GM19328 (cell line): ENCODE data around the gene FARSB.

Experiments
- ATAC-seq: cut with Tn5 transposase; IDR thresholded peaks from one replicate; pipeline ENCODE4 v1.9.1; 2021; ENCODE audit warnings: mild to moderate bottlenecking, moderate library complexity; ENCODE audit not compliant: unreplicated experiment

FARSB gene

DNA sequence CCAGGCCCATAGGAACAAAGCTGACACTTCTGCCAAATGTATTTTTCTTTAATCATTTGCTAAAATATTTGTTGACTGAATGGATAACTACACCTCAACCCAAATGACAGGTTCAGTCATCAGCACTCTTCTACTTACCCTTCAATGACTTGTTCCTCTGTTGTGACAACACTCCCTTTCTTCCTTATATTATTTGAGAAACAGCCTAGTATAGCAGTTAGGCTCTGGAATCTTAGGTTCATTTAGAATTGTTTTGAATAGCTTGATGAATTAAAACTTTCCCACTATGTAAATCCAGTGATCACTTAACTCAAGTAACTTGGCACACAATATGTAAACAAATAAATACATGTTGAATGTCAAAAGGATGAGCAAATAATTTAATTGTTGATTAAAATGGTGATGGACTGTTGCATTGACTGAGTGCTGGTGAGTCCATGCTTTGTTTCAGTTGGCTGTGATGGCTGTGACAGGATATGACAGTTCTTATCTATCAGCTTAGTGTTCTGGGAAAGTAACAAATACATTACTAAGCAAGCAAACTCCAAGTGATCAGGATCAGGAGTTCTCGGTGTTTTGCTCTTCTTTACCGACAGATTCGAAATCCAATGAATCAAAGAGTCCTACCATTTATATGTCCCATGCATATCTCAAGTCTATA lies 12.7 kb upstream of the FARSB start:
- ATAC-seq = no peak

DNA sequence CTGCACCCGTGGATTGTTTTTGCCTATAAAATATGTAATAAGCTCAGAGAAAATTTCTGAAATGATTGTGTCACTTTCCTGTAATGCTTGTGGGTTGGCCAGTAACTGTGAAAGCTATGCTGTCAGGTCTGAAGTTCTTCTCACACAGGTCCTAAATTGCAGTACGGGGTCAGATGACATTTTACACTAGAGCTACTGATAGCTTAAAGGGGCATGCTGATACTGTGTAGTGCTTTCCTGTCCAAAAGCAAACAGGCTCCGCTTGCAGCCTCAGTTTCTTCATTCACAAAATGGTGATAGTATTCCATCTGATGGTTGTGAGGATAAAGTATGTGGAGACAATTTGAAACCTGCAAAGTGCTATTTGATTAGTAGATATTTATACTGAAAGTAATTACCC lies 7.6 kb upstream of the FARSB start:
- ATAC-seq = no peak

DNA sequence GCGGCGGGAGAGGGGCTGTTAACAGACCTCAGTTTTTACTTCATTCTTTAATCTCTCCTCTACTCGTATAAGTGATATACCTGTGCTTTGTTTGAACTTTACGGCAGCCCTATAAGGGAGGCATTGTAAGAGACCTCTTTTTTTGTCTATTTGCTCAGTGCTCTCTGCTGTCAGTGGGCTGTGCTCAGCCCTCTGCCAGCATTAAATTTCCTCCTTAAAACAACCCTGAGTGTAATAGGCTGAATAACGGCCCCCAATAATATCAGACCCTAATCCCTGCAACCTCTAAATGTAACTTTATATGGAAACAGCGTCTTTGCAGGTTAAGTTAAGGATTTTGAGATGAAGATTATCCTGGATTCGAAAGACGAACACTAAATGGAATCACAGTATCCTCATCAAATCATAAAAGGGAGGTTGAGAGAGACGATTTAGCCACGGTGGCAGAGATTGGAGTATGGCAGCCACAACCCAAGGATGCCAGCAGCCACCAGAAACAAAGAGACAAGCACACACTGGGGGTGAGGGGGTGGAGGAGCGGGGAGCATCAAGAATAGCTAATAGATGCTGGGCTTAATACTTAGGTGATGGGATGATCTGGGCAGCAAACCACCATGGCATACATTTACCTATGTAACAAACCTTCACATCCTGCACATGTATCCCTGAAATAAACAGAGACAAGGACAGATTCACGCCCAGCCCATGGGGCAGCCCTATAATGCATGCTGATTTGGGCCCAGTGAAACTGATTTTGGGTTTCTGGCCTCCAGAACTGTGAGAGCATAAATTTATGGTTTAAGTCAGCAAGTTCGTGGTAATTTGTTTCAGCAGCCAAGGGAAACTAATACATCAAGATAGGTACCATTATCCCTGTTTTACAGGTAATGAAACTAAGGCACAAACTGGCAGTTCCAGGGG lies 894 bp upstream of the FARSB start:
- ATAC-seq = peak; percentile 27

DNA sequence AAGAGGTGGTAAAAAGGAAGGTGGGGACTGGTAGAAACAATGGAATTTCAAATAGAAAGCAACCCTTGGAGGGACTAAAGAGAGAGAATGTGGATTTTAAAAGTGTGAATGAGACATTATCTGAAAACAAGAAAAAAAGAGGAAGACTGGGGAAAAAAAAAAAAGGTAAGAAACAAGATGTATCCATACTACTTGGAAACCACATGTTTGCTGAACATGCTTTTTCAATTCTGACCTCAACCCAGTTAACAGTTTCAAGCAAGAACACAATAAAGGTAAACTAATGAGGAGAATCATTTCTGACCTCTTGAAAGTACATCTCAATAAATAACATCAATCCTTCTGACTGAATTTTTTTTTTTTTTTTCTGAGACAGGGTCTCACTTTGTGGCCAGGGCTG lies 2.6 kb downstream of the FARSB start:
- ATAC-seq = no peak

DNA sequence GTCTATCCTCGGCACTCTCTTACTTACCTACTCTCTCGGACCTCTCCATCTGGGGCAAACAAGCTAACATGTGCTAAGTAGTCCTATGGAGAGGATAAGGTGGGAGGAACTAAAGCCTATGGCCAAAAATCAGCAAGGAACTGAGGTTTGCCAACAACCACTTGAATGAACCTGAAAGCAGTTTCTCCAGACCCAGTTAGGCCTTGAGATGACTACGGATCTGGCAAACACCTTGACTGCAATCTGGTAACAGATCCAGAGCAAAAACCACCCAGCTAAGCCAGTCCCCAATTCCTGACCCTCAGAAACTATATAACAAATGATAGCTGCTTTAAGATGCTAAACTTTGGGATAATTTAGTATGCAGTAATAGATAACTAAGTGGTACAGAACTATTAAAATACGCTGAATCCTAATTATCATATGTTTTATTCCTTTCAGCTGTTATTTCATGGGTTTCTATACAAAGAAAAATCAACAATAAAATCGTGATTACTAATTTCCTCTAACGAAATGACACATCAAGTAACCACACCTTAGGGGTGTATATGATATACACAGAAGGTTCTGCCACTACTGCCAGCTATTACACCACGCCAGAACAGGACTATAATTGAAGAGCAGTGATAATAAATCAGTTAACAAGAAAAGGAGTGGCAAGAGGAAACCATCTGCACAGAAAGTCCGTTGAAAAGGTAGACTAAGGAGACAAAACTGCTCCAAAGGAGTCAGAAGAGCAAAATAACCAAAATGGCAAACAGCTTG lies 3.2 kb downstream of the FARSB start:
- no peak for ATAC-seq

- no peak for ATAC-seq
Measured at GRCh38 chr2:222651718-222652418, 4.0 kb downstream of the FARSB start.

GRCh38 chr2:222649801-222650200 lies 6.1 kb downstream of the FARSB start:
- ATAC-seq = no peak

- ATAC-seq = no peak
Measured at GRCh38 chr2:222646008-222646407, 9.9 kb downstream of the FARSB start.

DNA sequence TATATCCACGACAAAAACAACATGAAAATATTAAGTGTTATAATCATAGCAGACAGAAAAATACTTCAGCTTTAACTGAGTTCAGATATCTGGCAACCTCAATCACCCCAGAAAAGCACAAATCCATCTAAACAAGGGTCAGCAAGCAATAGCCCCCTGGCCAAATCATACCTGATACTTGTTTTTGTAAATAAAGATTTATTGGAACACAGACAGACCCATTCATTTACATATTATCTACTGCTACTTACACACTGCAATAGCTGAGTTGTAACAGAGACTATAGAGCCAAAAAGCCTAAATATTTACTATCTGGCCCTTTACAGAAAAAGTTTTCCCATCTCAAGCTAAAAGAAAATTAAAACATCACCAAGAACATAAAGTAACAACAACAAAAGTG lies 12.8 kb downstream of the FARSB start:
- no peak for ATAC-seq

DNA sequence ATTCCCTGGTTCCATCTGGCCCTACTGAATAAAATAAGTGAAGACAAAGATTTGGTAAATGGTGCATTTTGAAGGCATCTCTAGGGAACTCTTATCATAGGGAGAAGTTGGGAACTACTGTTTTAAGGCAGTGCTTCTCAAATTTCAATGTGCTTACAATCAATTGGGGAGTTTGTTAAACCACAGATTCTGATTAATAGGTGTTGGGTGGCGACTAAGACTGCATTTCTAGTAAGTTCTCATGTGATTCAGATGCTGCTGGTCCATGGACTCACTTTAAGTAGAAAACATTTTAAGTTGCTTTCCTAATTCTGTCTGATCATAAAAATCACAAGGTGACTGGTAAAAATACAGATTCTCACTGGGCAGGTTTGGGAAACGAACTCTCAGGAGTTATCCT lies 14.6 kb downstream of the FARSB start:
- ATAC-seq = no peak

- ATAC-seq = no peak
Measured at GRCh38 chr2:222637067-222637466, 18.8 kb downstream of the FARSB start.

DNA sequence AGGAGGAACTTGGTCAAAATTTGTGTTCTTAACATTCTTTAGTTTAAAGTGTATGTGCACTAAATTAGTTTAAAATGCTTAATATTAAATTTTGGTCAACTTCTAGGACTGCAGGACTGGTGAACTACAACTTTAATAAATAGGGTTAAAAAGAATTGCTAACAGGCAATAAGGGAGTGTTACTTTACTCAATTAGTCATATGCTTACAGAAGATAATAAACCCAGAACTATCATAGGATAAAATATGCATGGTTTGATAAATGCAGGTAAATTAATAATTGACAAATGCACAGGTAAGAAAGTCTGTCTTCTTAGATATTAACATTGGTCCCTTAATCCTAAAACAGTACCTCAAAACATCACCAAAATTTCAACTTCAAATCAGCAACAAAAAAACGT lies 20.6 kb downstream of the FARSB start:
- no peak for ATAC-seq

DNA sequence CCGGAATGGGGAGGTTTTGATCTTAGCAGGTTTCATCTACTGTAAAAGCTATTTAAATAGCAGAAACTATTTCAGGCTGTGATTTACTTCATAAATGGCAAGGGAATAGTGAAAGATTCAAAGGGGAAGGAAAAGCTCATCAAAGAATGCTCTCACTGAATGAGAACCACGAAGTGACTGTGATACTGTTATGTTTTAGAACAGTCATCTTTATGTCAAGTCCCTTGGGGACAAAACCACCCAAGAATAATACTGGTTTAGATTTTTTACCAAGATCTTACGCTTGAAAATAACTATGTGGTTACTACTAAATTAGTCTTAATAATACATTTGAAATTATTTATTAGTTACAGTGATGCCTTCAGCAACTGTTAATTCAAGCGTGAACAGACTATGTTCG lies 28.1 kb downstream of the FARSB start:
- no peak for ATAC-seq

DNA sequence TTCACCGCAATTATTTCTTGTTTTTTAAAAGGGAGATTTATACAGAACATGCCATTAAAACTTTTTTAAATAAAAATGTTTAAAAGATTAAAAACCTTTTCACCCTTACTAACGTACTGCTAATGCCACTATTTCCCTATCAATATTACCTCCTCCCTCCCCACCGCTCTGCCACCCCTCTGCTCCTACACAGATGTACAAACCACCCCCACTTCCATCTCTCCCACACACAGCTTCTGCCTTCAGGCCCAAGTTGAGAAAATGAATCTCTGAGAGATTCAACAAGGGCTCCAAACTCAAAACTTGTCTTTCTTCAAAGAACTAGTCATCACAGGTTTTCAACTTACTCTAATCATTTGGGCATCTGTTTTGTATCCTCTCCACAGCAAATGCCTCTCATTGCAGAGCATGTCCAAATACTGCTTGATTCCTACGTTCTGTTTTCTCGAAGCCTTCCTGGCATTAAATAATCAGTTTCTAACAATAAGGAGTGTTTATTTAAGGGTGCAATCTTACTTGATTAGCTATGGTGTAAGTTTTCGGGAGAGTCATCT lies 32.1 kb downstream of the FARSB start:
- ATAC-seq = no peak

DNA sequence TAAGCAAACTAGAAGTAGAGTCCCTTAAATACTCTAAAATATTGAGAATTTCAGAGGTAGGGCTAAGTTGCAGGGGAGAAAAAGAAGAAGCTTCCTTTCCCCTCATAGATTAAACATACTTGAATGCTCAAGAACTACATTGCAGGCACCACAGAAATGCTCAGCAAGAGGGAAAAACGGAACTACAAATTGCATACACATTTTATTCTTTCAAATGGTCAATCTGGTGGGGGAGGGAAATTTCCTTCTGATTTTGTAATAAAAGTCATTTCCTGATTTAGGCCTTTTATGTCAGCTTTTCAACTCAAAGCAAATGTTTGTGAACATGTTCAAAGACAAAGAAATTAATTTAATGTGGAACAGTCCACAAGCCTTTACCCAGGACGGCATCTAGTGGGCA lies 33.0 kb downstream of the FARSB start:
- ATAC-seq = no peak

DNA sequence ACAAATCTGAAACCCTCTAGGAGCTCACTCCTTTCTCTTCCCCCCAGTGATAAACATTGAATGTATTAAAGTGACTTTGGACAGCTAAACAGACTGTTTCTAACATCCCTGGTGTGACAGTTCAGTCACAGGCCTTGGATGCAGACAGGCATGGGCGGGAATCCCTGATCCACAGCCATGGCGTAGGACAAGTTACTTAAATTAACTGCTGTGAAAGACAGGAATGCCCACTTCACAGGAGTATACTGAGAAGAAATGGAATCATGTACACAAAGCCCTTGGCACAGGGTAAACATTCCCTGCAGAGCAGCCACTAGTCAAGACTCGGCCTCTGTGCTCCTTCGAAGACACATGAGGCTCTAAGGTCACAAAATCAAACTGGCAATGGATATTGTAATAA lies 34.0 kb downstream of the FARSB start:
- no peak for ATAC-seq

DNA sequence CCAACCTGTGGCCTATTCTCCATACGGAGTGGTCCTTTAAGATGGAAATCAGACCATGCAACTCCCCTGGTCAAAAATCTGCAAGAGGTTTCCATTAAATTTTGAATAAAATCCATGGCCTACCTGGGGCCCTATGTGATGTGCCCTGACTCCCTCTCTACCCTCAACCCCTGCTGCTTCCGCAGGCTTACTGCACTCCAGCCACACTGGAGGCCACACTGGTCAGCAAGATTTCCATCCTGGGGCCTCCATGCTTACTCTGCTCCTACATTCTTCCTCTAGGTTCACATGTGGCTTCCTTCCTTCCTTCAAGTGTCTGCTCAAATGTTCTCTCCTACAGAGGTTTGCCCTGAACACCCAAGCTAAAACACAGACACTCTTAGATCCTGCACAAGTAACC lies 40.6 kb downstream of the FARSB start:
- ATAC-seq = no peak

DNA sequence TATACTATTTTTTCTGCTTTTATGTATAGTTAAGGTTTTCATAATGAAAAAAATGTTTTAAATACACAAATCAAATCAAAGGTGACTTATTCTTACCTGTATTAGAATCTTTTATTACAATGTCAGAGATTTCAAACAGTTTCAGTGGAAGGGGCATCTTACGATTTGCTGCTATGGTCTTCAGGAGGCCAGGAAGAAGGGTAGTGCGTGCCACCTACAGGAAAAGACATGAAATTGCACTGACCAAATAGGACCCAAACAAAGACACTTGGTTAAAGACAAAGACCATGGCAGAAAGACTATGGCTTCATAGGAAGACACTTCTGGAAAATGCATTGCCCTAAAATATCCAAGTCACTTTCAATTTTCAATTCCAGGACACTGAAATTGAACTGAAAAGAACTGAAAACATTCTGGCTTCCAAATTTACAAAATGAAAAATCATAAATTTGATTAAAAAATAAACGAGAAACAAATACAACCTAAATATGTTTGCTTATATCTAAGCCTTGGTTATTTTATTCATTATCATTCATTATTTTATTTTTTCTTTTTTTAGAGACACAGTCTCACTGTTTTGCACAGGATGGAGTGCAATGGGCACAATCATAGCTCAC lies 42.1 kb downstream of the FARSB start:
- peak; percentile 86 for ATAC-seq

- no peak for ATAC-seq
Measured at GRCh38 chr2:222611684-222612083, 44.2 kb downstream of the FARSB start.

- ATAC-seq = no peak
Measured at GRCh38 chr2:222610746-222611145, 45.1 kb downstream of the FARSB start.
